GM18873 (cell line): ENCODE data around the gene SIX6.
"Not testable (repeated sequence)": the region's sequence is repeated elsewhere in the genome, so short reads cannot be mapped to it uniquely, and the experiment has no call there.

Source experiments
- ATAC-seq: cut with Tn5 transposase; IDR thresholded peaks from one replicate; pipeline ENCODE4 v1.9.1; 2021; ENCODE audit warnings: mild to moderate bottlenecking, moderate library complexity, moderate number of reproducible peaks; ENCODE audit not compliant: unreplicated experiment, low FRiP score

SIX6 gene

DNA sequence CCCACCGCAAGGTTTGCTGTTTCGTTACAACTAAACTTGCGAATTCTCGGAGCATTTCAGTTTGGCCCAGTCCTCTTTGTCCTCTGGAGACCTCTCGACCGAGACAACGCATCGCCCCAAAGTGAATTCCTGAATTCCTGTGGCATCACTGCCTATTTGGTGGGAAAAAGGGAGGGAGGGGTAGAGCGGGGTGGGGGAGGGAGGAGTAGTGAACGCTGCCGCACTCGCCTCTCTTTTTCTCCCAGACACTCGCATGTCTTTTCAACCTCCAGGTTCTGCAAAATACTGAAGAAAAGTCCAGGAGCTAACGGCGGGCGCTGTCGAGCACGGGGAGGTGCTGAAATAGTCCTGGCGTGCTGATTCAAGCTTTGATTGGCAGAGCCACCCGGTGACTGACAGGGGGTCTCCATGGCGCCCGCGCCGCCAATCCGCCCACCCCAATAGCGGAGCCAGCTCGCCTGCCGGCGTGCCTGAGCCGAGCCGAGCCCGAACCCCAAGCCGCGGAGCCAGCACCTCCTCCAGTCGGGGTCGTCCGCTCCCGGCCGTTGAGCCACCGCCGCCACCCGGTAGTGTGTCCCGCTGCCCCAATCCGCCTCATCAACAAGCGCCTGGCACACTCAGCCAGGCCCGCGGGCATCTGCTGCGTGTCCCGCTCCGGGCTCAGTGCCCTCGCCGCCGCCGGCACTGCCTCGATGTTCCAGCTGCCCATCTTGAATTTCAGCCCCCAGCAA is at the start of gene SIX6:
Gene SIX6 (plus strand): TSS at position 440 of the 731 bp plus-strand sequence. CDS start 253 bp downstream, at position 693.
- ATAC-seq = no peak

DNA sequence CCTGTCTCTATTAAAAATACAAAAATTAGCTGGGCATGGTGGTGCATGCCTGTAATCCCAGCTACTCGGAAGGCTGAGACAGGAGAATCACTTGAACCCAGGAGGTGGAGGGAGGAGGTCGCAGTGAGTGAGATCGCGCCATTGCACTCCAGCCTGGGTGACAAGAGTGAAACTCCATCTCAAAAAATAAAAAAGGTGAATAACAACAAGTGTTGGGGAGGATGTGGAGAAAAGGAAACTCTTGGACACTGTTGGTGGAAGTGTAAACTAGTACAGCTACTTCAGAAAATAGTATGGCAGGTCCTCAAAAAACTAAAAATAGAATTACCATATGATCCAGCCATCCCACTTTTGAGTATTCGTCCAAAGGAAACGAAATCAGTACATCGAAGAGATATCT is 28.7 kb upstream of the SIX6 start:
- ATAC-seq = not testable (repeated sequence)

DNA sequence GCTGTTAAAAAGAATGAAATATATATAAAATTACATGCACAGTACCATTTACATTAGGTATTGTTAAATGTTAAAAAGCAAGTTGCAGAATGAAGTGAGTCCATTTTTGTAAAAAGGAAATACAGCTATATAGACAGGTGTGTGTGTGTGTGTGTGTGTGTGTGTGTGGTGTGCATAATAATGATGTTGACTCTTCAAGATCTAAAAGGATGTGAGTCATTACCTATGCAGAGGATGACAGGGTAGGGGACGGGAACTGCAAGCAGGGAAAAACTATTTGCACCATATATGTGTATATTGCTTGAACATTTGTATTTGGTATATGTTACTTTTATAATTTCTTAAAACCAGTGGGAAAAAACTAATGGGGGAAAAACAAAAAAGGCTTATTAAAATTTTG is 26.2 kb upstream of the SIX6 start:
- ATAC-seq = no peak

DNA sequence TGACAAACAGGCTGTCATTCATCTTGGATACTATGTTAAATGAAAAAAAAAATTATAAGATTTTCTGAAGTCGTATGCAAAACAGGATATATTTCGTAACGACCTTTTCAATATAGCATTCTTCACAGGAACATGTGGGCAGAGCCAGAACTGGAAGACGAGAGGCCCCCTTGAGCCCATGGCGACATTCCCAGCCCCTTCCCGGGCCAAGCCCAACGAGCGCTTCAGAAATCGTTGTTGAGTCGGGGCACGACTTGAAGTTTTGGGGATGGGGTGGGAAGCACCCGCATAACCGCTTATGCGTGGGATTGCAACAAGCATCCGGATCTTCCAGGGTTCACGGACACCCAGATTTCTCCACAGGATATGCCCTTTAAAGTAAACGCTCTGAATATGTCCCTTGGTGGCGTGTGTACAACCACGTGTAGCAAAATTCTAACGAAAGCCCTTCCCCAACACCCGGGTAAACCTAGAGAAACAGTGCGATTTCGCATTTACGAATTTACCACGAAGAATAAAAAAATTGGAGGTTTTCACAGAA is 23.8 kb upstream of the SIX6 start:
- ATAC-seq = no peak

DNA sequence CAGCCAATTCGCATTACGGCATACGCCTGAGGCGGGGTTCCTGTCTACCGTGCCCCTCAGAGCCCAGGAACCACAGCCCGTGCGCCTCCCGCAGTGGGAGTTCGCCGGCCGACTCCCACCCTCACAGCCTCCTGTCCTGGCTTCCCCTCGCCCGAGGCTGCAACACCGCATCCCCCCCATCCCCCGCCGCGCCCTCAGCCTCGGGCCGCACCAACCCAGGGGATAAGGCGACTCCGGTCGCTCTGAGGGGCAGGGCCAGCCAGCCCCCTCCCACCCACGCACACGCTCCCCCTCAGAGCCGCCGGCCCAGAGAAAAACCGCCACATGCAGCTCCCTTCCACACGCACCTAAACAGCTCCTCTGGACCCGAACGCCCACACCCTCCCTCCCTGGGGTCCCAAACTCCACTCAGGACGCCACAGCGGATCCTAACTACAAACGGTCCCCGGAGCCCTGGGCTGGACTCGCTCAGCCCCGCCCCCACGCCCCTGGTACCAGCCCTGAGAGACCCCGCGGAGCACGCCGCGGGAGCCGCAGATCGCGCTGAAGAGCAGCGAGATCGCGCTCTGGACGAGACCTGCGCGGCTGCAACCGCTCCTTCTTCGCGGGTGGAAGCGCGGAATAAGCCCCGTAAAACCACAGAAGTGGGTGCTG is 23.2 kb upstream of the SIX6 start, which contains the start of gene C14orf39:
Gene C14orf39 (minus strand): TSS at position 466 of the 654 bp plus-strand sequence. CDS start 985 bp downstream, outside the sequence.
- no peak for ATAC-seq

DNA sequence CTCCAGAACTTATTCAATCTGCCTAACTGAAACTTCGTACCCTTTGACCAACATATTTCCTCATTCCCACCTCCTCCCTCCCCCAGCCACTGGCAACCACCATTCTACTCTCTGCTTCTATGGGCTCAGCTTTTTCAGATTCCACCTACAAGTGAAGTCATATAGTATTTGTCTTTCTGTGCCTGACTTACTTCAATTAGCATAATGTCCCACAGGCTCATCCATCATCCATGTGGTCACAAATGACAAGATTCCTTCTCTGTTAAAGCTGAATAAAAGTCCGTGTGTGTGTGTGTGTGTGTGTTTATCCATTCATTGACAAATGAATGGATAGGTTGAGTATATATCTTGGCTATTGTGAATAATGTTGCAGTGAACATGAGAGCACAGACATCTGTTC is 21.7 kb upstream of the SIX6 start:
- ATAC-seq = no peak

DNA sequence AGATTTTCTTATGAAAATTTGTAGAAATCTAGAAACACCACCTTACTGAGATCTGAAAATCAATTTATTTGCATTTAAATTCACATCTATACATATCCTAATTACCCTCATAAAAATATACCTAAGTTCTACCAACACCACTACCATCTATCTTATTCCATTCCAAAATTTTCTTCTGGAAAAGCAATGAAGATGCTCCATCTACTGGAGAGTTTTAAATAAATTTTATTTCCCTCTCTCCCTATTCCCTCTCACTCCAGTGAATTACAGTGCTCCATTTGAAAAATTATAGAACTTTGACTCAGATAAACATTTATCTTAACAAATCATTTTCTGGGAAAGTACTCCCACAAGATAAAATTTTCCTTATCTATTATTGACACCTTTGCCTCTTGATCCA is 20.8 kb upstream of the SIX6 start:
- ATAC-seq = no peak

DNA sequence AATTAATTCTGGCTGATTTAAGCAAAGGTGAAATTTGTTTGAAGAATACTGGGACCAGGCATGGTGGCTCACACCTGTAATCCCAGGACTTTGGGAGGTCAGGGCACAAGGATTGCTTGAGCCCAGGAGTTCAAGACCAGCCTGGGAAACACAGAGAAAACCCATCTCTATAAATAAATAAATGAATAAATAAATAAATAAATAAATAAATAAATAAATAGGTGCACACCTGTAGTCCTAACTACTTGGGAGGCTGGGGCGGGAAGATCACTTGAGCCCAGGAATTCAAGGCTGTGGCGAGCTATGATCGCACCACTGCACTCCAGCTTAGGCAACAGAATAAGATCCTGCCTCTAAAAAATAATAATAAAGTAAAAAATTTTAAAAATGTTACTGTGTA is 18.7 kb upstream of the SIX6 start:
- no peak for ATAC-seq

DNA sequence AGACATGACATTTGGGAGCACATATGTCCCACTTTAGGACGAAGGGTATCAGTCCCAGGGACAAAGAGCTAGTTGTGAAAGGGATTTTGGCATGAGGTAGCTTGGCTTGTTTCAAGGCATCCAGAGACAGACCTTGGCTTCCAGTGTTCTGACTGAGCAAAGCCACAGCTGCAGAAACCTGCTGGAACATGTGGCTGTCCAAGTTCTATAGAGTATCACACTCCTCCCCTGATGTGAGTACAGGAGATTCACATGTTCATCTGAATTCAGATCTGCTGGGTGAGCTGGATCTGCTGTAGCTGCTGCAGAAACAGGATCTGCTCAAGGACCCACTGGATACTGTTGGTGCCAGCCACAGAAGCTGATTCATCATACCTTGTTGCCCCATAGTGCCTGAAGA is 13.0 kb upstream of the SIX6 start:
- no peak for ATAC-seq

DNA sequence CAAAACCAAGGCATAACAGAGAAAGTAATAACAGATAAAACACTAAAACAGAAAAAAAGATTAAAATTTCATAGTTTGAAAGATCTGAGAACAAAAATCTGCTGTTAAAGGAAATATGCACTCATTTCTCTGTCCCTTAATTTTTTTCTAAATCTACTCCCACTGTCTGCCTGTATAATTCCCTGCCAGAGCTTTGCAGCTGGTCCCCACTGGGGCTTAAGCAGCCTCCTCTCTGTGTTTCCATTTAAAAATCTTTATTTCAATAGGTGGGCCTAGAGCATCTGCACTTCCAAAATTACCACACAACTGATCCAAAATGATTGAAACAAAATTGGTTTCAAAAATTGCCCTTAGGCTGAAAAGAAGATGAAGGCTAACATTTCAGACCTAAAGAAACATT is 6.4 kb upstream of the SIX6 start:
- no peak for ATAC-seq

DNA sequence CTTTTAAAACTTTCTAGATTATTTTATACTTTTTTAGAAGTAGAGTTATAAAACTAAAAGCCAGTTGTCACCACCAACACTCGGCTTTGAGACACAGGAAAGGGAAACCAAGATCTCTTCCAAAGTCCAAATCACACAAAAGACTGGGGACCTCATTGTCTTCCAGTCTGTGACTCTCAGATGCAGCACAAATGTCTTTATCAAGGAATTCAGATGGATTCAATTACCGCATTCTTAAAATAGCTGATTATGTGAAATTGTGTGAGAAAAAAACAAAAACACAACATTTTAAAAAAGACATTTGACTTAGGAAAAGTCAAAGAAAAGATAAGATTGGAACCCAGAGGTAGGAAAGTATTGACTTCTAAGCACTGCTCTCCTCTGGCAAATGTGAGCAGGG is 3.5 kb upstream of the SIX6 start:
- no peak for ATAC-seq

DNA sequence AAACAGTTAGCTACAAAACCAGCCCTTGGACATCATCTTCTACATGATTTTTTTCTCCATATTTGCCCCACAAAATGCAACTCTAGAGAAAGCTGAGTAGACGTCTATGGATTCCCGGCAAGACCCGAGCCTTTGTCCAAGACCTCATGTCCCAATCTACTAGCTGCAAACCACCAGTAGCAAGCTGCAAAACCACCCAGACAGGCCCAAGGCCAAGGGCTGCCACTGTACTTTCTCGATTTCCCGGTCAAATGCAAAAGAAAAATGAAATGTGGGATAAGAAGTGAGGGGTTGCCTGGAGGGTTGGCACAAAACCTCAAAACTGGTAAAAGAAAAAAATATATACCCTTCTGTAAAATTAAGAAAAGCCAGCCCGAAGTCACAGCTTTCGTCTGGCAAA is 2.9 kb upstream of the SIX6 start:
- no peak for ATAC-seq

DNA sequence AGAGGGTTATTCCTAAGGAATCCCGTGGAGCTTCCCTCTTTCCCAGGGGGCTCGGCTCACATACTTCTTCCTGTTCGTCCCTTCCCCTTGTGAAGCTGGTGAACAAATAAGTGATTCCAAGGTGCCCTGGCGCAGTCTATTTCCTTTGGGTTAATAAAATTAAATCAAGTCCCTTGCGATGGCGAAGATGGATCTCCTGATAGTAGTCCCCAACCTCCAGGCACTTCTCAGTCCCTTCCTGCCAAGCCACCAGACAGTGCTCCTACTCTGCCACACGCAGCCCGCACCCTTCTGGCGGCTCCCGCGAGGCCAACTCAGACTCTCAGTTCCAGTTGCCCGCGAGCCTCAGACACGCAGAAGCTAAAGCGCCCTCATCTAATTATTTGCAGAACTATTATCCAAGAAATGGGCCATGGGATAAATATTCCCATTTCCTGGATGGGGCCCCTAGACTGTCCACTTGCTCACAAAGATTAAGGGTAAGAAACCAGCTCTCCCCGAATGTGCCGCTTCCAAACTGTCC is 2.4 kb upstream of the SIX6 start:
- ATAC-seq = no peak

DNA sequence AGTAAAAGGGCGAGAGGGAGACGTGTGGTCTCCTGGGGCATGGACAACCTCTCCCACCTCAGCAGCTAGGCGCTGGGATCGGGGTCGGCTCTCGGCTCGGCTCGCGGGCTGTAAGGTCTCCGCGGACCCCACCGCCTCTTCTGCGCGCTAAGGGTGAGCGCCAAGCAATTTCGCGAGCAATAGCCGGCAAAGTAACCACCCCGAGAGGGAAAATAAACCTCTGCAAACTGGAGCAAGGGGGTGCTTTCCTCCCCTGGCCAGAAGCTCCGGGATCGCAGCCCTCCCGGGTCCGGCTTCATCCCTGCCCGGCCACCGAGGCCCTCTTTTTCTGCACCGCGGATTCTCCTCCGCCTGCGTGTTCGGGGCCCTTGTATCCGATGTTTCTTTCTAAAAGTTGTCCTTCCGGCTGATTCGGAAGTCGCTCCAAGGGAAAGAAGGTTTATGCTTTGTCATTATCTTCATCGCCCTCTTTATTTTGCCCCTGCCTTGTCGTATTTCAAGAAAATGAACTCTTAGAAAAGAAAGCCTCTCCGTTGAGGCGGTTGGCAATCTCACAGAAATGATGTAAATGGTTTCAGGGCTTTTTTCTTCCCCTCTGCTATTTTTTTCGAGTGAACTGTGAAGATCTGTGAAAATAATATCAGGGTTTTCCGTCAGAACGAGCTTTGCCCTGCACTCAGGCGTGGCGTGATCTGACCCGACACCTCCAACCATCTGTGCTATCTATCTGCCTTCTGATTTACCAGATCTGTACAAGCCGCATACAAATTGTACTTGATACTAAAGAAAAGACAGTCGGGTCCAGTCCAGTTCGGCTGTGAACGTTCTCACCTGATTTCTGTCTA is 1.7 kb upstream of the SIX6 start:
- ATAC-seq = no peak

DNA sequence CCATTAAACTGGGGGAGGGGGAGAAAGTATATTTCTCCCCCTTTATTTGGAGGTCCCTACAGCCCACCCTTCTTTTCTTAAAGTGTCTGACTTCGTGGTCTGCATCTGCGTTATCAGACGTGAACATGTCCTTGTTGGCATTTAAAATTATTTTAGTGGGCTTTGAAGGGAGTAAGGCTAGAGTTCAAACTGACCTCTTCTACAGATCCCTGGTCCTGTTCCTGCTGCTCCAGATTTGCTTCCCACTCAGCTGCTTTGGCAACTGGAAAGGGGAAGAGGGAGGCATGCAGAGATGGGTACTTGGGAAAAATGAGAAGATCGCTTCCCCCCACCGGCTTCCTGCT is 611 bp upstream of the SIX6 start:
- ATAC-seq = no peak

DNA sequence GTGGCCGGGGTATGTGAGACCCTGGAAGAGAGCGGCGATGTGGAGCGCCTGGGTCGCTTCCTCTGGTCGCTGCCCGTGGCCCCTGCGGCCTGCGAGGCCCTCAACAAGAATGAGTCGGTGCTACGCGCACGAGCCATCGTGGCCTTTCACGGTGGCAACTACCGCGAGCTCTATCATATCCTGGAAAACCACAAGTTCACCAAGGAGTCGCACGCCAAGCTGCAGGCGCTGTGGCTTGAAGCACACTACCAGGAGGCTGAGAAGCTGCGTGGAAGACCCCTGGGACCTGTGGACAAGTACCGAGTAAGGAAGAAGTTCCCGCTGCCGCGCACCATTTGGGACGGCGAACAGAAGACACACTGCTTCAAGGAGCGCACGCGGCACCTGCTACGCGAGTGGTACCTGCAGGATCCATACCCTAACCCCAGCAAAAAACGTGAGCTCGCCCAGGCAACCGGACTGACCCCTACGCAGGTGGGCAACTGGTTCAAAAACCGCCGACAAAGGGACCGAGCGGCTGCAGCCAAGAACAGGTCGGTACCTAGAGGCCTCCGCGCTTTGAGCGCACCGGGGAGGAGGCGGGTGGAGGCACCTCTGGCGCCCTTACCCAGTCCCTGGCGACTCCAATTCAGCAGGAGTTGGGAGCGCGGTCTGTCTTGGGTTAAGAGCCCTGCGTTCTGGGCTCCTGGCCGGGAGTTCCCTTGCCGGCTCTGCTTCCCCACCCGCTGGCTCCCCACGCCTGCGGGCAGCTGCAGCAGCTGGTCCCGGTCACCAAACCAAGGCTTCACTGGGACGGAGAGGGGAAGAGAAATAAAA is 700 bp downstream of the SIX6 start:
- ATAC-seq = no peak

DNA sequence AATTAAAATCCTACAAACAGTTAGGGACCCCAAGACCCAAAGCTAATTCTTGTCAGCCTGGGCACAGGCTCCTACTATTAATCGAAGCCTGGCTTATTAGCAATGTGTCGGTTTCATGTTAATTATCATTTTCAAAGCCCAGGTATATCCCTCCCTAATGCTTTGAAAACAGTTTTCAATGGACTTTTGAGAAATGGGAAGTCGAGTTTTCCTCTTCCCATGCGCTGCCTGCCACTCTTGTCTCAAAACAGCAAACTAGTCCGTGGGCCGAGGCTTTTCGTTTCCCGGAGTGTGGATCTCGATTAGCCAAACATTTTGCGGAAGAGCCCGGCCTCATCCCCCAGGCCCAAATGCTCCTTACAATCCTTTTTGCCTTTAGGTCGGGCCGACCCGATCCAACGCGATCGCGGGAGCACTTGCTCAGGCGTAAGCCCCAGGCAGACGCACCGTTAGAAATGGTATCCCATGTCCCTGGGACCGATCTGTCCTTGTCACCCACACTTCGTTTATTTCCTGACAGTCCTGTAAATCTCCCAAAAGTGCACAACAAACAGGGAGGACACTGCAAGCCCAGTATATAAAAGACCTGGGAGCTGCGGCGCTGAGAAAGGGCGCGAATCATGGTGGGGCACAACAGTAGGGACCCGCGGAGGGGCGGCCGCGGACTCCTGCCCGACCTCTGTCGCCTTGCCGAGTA is 1.5 kb downstream of the SIX6 start:
- ATAC-seq = no peak

DNA sequence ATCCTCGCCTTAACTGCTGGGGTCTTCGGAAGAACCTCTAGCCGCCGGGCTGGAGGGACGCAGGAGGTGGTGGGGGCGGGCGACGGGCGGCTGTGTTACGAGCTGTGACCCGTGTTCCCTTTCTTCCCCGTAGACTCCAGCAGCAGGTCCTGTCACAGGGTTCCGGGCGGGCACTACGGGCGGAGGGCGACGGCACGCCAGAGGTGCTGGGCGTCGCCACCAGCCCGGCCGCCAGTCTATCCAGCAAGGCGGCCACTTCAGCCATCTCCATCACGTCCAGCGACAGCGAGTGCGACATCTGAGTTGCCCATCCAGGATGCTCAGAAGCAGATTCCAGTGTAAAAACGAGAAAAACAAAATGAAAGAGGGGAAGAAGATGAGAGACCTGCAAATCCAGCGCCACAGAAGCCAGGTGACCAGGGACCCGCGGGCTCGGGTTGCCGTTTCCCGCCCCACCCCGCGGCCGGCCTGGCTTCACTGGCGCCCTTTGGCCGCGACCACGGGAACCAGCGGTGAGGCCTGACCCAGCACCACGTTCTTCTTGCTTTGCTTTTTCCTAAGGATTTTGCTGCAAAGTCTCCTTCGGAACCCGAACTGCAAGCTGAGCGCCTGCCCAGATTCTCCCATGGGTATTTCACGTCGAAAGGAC is 2.1 kb downstream of the SIX6 start:
- ATAC-seq = no peak

DNA sequence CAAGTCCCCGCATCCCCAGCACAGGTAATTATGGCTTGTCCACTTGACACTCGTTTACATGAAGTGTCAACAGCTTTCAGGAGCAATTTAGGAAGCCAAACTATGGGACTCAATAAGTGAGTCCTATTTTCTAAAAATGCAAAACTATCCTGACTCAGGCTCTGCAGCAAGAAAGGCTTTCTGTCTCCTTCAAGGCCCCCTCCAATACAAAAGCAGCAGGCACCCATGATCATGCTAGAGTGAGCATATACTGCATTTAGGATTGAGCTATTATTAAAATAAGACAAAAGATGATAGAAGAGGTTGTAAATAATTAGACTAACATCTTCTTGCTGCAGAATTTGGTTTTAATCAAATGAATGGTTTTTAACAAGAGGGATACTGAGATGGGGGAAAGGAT is 3.2 kb downstream of the SIX6 start:
- ATAC-seq = no peak
